Liver (tissue), 3 donors: Measurements from ENCODE around the gene CCDC85A.

ENCODE experiments used
- SP1 ChIP-seq: IDR thresholded peaks from 2 replicates; pipeline ENCODE4 v1.6.1; 2018; ENCODE audit warnings: antibody characterized with exemption, mild to moderate bottlenecking
- TF ChIP-seq, protein P1 (sequence below): fragments of 150-350 bp; IDR thresholded peaks from 2 replicates; pipeline ENCODE4 v1.5.1; 2017; ENCODE audit warnings: improper control_type of control experiment, low read depth, low read length; ENCODE audit not compliant: missing input control
- donor health status: healthy.
- donor health status: healthy.

DNA sequence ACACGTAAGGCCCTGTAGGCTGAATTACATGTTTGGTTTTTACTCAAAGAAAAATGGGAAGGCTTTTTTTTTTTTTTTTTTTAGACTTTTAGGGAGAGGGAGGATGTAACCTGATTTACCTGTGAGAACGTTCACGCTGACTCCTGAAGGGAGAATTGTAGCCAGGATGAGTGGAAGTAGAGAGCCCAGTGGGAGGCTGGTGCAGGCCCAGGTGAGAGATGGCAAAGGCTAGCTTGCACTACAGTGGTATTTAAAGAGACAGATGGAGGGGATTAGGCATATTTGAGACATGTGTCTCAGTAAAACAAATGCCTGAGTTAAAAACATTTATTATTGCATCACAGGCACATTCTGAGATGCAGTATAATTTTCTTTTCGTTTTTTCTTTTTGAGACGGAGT lies 107.9 kb downstream of the CCDC85A start:
- TF ChIP-seq, protein P1, sequence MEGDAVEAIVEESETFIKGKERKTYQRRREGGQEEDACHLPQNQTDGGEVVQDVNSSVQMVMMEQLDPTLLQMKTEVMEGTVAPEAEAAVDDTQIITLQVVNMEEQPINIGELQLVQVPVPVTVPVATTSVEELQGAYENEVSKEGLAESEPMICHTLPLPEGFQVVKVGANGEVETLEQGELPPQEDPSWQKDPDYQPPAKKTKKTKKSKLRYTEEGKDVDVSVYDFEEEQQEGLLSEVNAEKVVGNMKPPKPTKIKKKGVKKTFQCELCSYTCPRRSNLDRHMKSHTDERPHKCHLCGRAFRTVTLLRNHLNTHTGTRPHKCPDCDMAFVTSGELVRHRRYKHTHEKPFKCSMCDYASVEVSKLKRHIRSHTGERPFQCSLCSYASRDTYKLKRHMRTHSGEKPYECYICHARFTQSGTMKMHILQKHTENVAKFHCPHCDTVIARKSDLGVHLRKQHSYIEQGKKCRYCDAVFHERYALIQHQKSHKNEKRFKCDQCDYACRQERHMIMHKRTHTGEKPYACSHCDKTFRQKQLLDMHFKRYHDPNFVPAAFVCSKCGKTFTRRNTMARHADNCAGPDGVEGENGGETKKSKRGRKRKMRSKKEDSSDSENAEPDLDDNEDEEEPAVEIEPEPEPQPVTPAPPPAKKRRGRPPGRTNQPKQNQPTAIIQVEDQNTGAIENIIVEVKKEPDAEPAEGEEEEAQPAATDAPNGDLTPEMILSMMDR: no peak
- no peak for TF ChIP-seq SP1
